ENCODE results near the gene SLX4IP. TPM values are rescaled to one million over a fixed set of nuclear protein-coding genes. Genes with fewer than 3 reads are reported as not detected.

SLX4IP gene
- total RNA-seq, 2 experiments from 2014 or later, result 1.6 to 1.8 TPM

DNA sequence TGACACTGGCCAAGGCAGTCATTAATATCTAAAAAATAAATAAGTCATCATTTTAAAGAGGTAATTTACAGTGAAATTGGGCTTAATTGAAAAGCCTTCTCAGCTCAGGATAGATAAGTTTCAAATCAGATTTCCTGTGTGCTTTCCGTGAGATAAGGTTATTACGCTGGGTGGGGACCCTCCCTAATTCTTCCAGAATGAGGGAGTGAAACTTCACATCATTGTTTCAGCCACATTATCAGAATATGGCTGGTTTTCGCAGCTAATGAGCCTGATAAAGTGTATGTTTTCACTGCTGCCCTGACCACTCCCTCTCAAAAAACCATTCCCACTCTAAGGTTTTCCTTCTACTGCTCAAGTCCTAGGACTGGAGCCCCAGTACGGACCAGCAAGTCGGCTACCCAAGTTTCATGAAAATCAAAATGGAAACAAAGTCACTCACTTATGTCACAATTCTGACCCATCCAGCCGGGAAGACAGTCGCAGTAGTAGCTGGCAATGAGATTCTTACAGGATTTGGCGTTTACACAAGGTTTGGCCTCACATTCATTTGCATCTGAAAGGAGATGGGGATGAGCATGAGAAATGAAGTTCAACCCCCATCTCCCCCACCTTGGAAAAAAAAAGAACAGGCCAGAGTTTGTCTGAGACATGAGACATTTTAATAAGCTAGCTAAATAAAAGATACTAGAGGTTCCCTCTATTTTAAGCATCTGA lies 214.1 kb downstream of the SLX4IP start:
- POLR2A ChIA-PET, result no interaction called here
- no peaks in the 10 kb centered on the region for H3K9me3 Mint-ChIP-seq
- H3K36me3 ChIP-seq (ENCODE audit: insufficient read depth, low read length), result no peaks in the 10 kb centered on the region
- no peak overlapping the region for H3K27ac Mint-ChIP-seq
- no peak for ATAC-seq (ENCODE audit: poor library complexity)
- H3K27me3 ChIP-seq (ENCODE audit: control insufficient read depth in 1 of 2, insufficient read depth in 2 of 2, low read length in 2 of 2), result peaks cover 0 to 3% of the 10 kb centered on the region in 2 experiments
- H3K4me1 Mint-ChIP-seq (ENCODE audit: low read depth), result no peaks in the 10 kb centered on the region
- CTCF ChIA-PET, result no interaction called here
- H3K27me3 Mint-ChIP-seq, result peaks cover 11% of the 10 kb centered on the region
- no peak overlapping the region for H3K4me3 Mint-ChIP-seq
- no peak for DNase-seq
- TF ChIP-seq, protein P1, sequence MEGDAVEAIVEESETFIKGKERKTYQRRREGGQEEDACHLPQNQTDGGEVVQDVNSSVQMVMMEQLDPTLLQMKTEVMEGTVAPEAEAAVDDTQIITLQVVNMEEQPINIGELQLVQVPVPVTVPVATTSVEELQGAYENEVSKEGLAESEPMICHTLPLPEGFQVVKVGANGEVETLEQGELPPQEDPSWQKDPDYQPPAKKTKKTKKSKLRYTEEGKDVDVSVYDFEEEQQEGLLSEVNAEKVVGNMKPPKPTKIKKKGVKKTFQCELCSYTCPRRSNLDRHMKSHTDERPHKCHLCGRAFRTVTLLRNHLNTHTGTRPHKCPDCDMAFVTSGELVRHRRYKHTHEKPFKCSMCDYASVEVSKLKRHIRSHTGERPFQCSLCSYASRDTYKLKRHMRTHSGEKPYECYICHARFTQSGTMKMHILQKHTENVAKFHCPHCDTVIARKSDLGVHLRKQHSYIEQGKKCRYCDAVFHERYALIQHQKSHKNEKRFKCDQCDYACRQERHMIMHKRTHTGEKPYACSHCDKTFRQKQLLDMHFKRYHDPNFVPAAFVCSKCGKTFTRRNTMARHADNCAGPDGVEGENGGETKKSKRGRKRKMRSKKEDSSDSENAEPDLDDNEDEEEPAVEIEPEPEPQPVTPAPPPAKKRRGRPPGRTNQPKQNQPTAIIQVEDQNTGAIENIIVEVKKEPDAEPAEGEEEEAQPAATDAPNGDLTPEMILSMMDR (IDR thresholded peaks at IDR 0.05), result no peak
- H3K9me3 ChIP-seq (ENCODE audit: control insufficient read depth in 1 of 2, insufficient read depth in 1 of 2, low read length in 2 of 2), result no peaks in the 10 kb centered on the region
- H3K27ac ChIP-seq (ENCODE audit: low read depth in 1 of 2, low read length in 2 of 2), result no peak overlapping the region
- no peaks in the 10 kb centered on the region for H3K4me1 ChIP-seq (ENCODE audit: insufficient read depth, low read length)
- H3K36me3 Mint-ChIP-seq (ENCODE audit: low read depth), result no peaks in the 10 kb centered on the region
- intact Hi-C loops (cut with DNase I, micrococcal nuclease), result no loop called here
- H3K4me3 ChIP-seq (ENCODE audit: low read length), result no peak overlapping the region

DNA sequence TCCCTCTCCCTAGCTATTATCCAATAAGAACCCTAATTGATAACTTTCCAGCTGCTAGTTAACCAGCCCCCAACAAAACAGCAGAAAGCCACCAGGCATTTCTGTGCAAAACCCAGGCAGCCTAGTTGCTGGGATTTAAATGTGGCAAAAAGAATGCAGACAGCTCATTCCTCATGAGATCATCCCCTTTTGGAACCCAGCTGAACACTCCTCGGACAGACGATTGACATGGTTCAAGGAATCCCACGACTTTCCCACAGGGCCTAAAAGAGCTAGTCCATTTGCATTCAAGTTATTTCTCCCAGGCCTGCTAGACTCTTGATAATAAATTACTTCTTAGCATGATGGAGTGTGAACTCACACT lies 214.7 kb downstream of the SLX4IP start:
- Histone ChIP-seq H3K27ac (ENCODE audit: low read depth in 1 of 2, low read length in 2 of 2) (no peak overlapping the region), H3K36me3 (ENCODE audit: insufficient read depth, low read length) (no peaks in the 10 kb centered on the region), H3K27me3 (ENCODE audit: control insufficient read depth in 1 of 2, insufficient read depth in 2 of 2, low read length in 2 of 2) (peaks cover 0 to 3% of the 10 kb centered on the region in 2 experiments), H3K4me3 (ENCODE audit: low read length) (no peak overlapping the region), H3K9me3 (ENCODE audit: control insufficient read depth in 1 of 2, insufficient read depth in 1 of 2, low read length in 2 of 2) (no peaks in the 10 kb centered on the region), H3K4me1 (ENCODE audit: insufficient read depth, low read length) (no peaks in the 10 kb centered on the region)
- TF ChIP-seq, protein P1 (IDR thresholded peaks at IDR 0.05), result no peak
- ChIA-PET CTCF (no interaction called here), POLR2A (no interaction called here)
- Mint-ChIP-seq H3K4me3 (no peak overlapping the region), H3K4me1 (ENCODE audit: low read depth) (no peaks in the 10 kb centered on the region), H3K36me3 (ENCODE audit: low read depth) (no peaks in the 10 kb centered on the region), H3K27ac (no peak overlapping the region), H3K27me3 (peaks cover 16% of the 10 kb centered on the region), H3K9me3 (no peaks in the 10 kb centered on the region)
- ATAC-seq (ENCODE audit: poor library complexity), result no peak
- intact Hi-C loops (cut with DNase I, micrococcal nuclease), result no loop called here
- no peak for DNase-seq

DNA sequence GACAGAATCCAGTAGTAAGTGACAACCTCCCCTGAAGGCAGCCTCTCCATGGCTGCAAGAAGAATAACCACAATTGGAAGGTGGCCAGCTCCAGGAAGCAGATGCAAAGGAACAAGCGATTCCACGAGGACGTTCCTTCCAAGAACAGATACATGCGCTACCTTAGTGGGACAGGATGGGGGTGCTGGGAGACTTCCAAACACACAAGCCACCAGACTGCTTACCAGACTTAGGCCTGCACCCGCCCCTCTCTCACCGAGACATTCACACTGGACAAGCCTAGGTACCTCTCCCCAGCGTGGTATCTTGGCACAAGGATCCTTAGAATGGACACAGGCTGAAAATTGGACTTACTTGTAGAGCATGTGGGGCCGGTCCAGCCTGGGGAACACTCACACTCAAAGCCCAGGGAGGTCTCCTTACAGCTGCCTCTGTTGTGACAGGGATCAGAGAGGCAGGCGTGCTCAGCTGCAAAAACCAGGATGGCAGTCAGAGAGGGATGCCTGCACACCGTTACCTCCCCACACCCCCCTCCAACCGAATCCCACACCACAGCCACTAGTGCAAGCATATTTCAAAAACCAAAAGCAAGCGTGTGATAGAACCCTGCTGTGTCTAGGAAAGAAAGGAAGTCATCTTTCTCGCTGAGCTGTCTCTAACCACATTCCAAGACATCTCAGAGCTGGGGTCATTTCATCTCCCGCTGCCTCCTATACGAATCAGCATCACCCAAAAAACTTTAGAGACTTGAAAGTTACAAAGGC lies 216.3 kb downstream of the SLX4IP start:
- intact Hi-C loops (cut with DNase I, micrococcal nuclease), result no loop called here
- ChIA-PET CTCF (no interaction called here), POLR2A (no interaction called here)
- Histone ChIP-seq H3K4me1 (ENCODE audit: insufficient read depth, low read length) (no peaks in the 10 kb centered on the region), H3K9me3 (ENCODE audit: control insufficient read depth in 1 of 2, insufficient read depth in 1 of 2, low read length in 2 of 2) (no peaks in the 10 kb centered on the region), H3K36me3 (ENCODE audit: insufficient read depth, low read length) (no peaks in the 10 kb centered on the region), H3K27ac (ENCODE audit: low read depth in 1 of 2, low read length in 2 of 2) (no peak overlapping the region), H3K27me3 (ENCODE audit: control insufficient read depth in 1 of 2, insufficient read depth in 2 of 2, low read length in 2 of 2) (peaks cover 3% of the 10 kb centered on the region in 2 experiments), H3K4me3 (ENCODE audit: low read length) (no peak overlapping the region)
- H3K4me3 Mint-ChIP-seq, result no peak overlapping the region
- H3K36me3 Mint-ChIP-seq (ENCODE audit: low read depth), result no peaks in the 10 kb centered on the region
- peaks cover 19% of the 10 kb centered on the region for H3K27me3 Mint-ChIP-seq
- no peaks in the 10 kb centered on the region for H3K4me1 Mint-ChIP-seq (ENCODE audit: low read depth)
- H3K9me3 Mint-ChIP-seq, result no peaks in the 10 kb centered on the region
- no peak for ATAC-seq (ENCODE audit: poor library complexity)
- no peak for DNase-seq
- no peak overlapping the region for H3K27ac Mint-ChIP-seq
- TF ChIP-seq, protein P1 (IDR thresholded peaks at IDR 0.05), result no peak

Data from CD4-positive, alpha-beta T cell (primary cell).